Liver (tissue), 9 donors: Measurements from ENCODE around the gene FALEC. TPM values are rescaled to one million over a fixed set of nuclear protein-coding genes. Genes with fewer than 3 reads are reported as not detected.
A peak's percentile ranks its signal among the peaks of the same experiment; 100 is the strongest.

Experiments
- DNase-seq: peaks from one replicate; pipeline ENCODE4 v3.0.0-alpha.2; 2017; ENCODE audit warnings: low spot score
- H3K27ac ChIP-seq, 2 donors: one replicate each; pipeline ENCODE4 v1.7.0; 2013; ENCODE audit warnings: inconsistent platforms in 2 of 2, low read length in 2 of 2, control low read depth in 1 of 2, low read depth in 1 of 2, mild to moderate bottlenecking in 1 of 2
- H3K27me3 ChIP-seq, 4 donors: one replicate each; pipeline versions ENCODE4 v1.6.1 to v1.7.0; 2013; ENCODE audit warnings: low read length in 3 of 4, inconsistent platforms in 1 of 4, mild to moderate bottlenecking in 1 of 4, moderate library complexity in 1 of 4; ENCODE audit not compliant: control insufficient read depth in 4 of 4, insufficient read depth in 4 of 4
- H3K36me3 ChIP-seq, 4 donors: one replicate each; pipeline versions ENCODE4 v1.6.1 to v1.7.0; 2013; ENCODE audit warnings: low read length in 3 of 4, mild to moderate bottlenecking in 3 of 4, low read depth in 1 of 4, moderate library complexity in 1 of 4; ENCODE audit not compliant: control insufficient read depth in 4 of 4, insufficient read depth in 3 of 4
- H3K4me1 ChIP-seq, 4 donors: one replicate each; pipeline versions ENCODE4 v1.6.1 to v1.7.0; 2013; ENCODE audit warnings: low read length in 3 of 4, mild to moderate bottlenecking in 3 of 4, moderate library complexity in 1 of 4; ENCODE audit not compliant: control insufficient read depth in 4 of 4, insufficient read depth in 4 of 4
- H3K4me3 ChIP-seq, 3 donors: one replicate each; pipeline versions ENCODE4 v1.6.1 to v1.7.0; 2013; ENCODE audit warnings: low read length in 3 of 3, control low read depth in 1 of 3, low read depth in 1 of 3, mild to moderate bottlenecking in 1 of 3
- H3K9ac ChIP-seq, 2 donors: one replicate each; pipeline ENCODE4 v1.7.0; 2013; ENCODE audit warnings: low read length in 2 of 2, mild to moderate bottlenecking in 2 of 2, moderate library complexity in 2 of 2, control low read depth in 1 of 2, low read depth in 1 of 2
- H3K9me3 ChIP-seq, 4 donors: one replicate each; pipeline versions ENCODE4 v1.6.1 to v1.7.0; 2013; ENCODE audit warnings: low read length in 3 of 4; ENCODE audit not compliant: control insufficient read depth in 4 of 4
- EGR1 ChIP-seq, 2 donors: IDR thresholded peaks; 2 replicates each; pipeline ENCODE4 v1.6.1; 2016 to 2018; ENCODE audit warnings: antibody characterized with exemption in 2 of 2, low read depth in 2 of 2
- FOXA1 ChIP-seq: IDR thresholded peaks from 2 replicates; pipeline ENCODE4 v1.6.1; 2016; ENCODE audit warnings: antibody characterized with exemption
- FOXA2 ChIP-seq: IDR thresholded peaks from 2 replicates; pipeline ENCODE4 v1.6.1; 2016; ENCODE audit warnings: antibody characterized with exemption
- GABPA ChIP-seq, 2 donors: IDR thresholded peaks in 1 of 2; conservative IDR thresholded peaks in 1 of 2; 2 replicates each; pipeline ENCODE4 v1.6.1; 2016; ENCODE audit warnings: antibody characterized with exemption in 2 of 2, mild to moderate bottlenecking in 1 of 2, moderate library complexity in 1 of 2
- HNF4A ChIP-seq, 2 donors: conservative IDR thresholded peaks; 2 replicates each; pipeline ENCODE4 v1.6.1; 2016; ENCODE audit warnings: antibody characterized with exemption in 2 of 2, mild to moderate bottlenecking in 2 of 2
- HNF4G ChIP-seq: IDR thresholded peaks from 2 replicates; pipeline ENCODE4 v1.6.1; 2016; ENCODE audit warnings: antibody characterized with exemption
- JUND ChIP-seq, 2 donors: IDR thresholded peaks; 2 replicates each; pipeline ENCODE4 v1.6.1; 2016; ENCODE audit warnings: antibody characterized with exemption in 2 of 2
- NR2F2 ChIP-seq: IDR thresholded peaks from 2 replicates; pipeline ENCODE4 v1.6.1; 2016; ENCODE audit warnings: antibody characterized with exemption
- RAD21 ChIP-seq, 2 donors: IDR thresholded peaks; 2 replicates each; pipeline ENCODE4 v1.6.1; 2016; ENCODE audit warnings: antibody characterized with exemption in 2 of 2, mild to moderate bottlenecking in 2 of 2
- RXRA ChIP-seq, 2 donors: IDR thresholded peaks; 2 replicates each; pipeline ENCODE4 v1.6.1; 2017 to 2018; ENCODE audit warnings: antibody characterized with exemption in 2 of 2, mild to moderate bottlenecking in 1 of 2
- SP1 ChIP-seq: IDR thresholded peaks from 2 replicates; pipeline ENCODE4 v1.6.1; 2018; ENCODE audit warnings: antibody characterized with exemption, mild to moderate bottlenecking
- TAF1 ChIP-seq: conservative IDR thresholded peaks from 2 replicates; pipeline ENCODE4 v1.6.1; 2016; ENCODE audit warnings: antibody characterized with exemption, mild to moderate bottlenecking
- YY1 ChIP-seq: IDR thresholded peaks from 2 replicates; pipeline ENCODE4 v1.6.1; 2016; ENCODE audit warnings: antibody characterized with exemption, mild to moderate bottlenecking
- WGBS: extraction: QIAGEN DNeasy Blood & Tissue Kit; methylation state at CpG from one replicate; pipeline ENCODE4 v1.1.7; 2013; 5-methylcytosine and 5-hydroxymethylcytosine counted together
- polyA plus RNA-seq, 2 donors: library from polyadenylated mRNA; stranded (reverse) in 1 of 2; unstranded in 1 of 2; fragments of 200-250 nt in 1 of 2; fragments of >200 nt in 1 of 2; fragmentation: Nextera tagmentation in 1 of 2; extraction: Ambion mirVana in 1 of 2; gene quantifications; one replicate each; pipeline versions ENCODE4 v1.2.1 to v1.2.3, GENCODE V29; 2013 to 2015
- total RNA-seq, 2 donors: library from RNA; depleted of rRNA; stranded (reverse); fragments of >200 nt; gene quantifications; one replicate each; pipeline ENCODE4 v1.2.3, GENCODE V29; 2014
- TF ChIP-seq, protein P1 (sequence below): IDR thresholded peaks from 2 replicates; pipeline ENCODE4 v1.6.1; 2016; ENCODE audit warnings: antibody characterized with exemption, mild to moderate bottlenecking
- TF ChIP-seq, protein P2 (sequence below): IDR thresholded peaks from 2 replicates; pipeline ENCODE4 v1.6.1; 2016; ENCODE audit warnings: antibody characterized with exemption
- TF ChIP-seq, protein P3 (sequence below): fragments of 150-350 bp; IDR thresholded peaks from 2 replicates; pipeline ENCODE4 v1.5.1; 2017; ENCODE audit warnings: improper control_type of control experiment, low read depth, low read length; ENCODE audit not compliant: missing input control
- TF ChIP-seq, protein P4 (sequence below): IDR thresholded peaks from 2 replicates; pipeline ENCODE4 v1.6.1; 2016; ENCODE audit warnings: antibody characterized with exemption
- TF ChIP-seq, protein P5 (sequence below): IDR thresholded peaks from 2 replicates; pipeline ENCODE4 v1.6.1; 2016; ENCODE audit warnings: antibody characterized with exemption
- donor health status: healthy.
- donor health status: healthy.
- donor health status: healthy.
- donor health status: healthy.
- donor health status: healthy.

Gene FALEC
- total and polyA plus RNA-seq, 4 donors: not detected

DNA sequence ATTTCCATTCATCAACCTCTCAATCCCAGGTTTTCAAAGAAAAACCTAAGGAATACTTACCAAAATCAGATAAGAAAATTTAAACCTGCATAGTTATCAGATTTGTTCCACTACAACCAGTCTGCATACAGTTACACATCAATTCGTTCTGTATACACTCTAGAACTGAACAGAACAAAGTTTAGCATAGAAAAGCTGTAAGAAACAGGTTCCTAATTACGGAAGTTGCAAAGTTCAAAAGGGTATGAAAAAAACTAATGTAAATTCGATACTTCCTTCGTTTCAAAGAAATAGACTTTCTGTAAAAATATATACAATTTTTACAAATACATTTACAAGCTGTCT is 60.8 kb downstream of the FALEC start:
- H3K27ac ChIP-seq: peak overlapping the region; percentile 95 to 99
- peak overlapping the region; percentile 78 to 100 (median 81) for H3K4me3 ChIP-seq
- no peaks in the 10 kb centered on the region for H3K27me3 ChIP-seq
- no peak for DNase-seq
- no peaks in the 10 kb centered on the region for H3K9me3 ChIP-seq
- peak in 1 of 2 donors; percentile 0 for TF ChIP-seq EGR1 (IDR thresholded peaks at IDR 0.05; ENCODE audit: low read depth in 2 of 2)
- TF ChIP-seq JUND (IDR thresholded peaks at IDR 0.05): no peak
- H3K36me3 ChIP-seq: peaks cover 8 to 37% (median 29%) of the 10 kb centered on the region in 4 donors
- under 1% methylated on average over 4 of the region's 4 CpGs for WGBS
- peaks cover 13 to 40% (median 23%) of the 10 kb centered on the region in 4 donors for H3K4me1 ChIP-seq
- peak overlapping the region; percentile 99 to 100 for H3K9ac ChIP-seq

DNA sequence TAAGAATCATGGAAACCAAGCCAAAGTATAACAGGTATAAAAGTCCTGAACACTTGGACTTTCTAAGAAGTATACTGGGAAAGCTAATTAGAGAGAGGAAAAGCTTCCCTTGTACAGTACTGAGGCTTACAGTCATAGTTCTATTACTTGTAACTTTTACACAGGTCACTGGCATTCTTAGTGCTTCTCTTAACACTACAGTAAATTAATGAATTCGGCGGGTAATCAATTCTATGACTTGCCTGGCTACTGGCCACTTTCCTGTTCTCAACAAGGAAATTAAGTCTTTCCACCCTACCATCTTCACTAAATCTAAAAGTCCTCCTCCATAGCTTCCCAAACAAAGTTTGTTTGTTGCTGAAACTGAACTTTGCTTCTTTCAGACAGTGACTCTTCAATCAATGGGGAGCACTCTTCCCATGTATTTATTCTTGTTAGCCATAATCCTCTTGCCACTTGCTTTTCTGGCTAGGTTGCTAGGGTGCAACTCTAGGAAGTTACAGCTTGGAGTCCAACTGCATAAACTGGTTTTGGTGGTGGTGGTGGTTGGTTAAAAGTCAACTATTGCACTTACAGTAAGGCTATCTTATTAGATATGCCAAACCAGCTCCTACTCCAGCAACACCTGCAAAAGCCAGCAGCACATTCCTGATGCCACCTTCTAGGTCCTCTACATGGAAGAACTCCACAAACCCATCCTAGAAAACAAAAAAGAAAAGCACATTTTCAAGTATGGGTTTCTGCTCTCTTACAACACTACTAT is 61.4 kb downstream of the FALEC start:
- Histone ChIP-seq H3K4me1 (peaks cover 12 to 38% (median 22%) of the 10 kb centered on the region in 4 donors), H3K27ac (peak overlapping the region; percentile 95 to 99), H3K36me3 (peaks cover 6 to 37% (median 29%) of the 10 kb centered on the region in 4 donors), H3K27me3 (no peaks in the 10 kb centered on the region), H3K9ac (peak overlapping the region; percentile 99 to 100), H3K9me3 (no peaks in the 10 kb centered on the region), H3K4me3 (peak overlapping the region; percentile 78 to 100 (median 81))
- no peak for DNase-seq
- WGBS: 7% methylated on average over 2 of the region's 2 CpGs
- TF ChIP-seq RAD21 (IDR thresholded peaks at IDR 0.05) (peak in 1 of 2 donors; percentile 22), NR2F2 (no peak), TAF1 (no peak), RXRA (IDR thresholded peaks at IDR 0.05) (no peak), GABPA (IDR thresholded peaks at IDR 0.05 in 1 of 2, conservative IDR thresholded peaks at IDR 0.05 in 1 of 2) (no peak), JUND (IDR thresholded peaks at IDR 0.05) (no peak), EGR1 (IDR thresholded peaks at IDR 0.05; ENCODE audit: low read depth in 2 of 2) (no peak), HNF4A (conservative IDR thresholded peaks at IDR 0.05) (peak; percentile 43 to 48), HNF4G (no peak), SP1 (peak; percentile 16), FOXA2 (no peak), FOXA1 (no peak), YY1 (peak; percentile 32)
- TF ChIP-seq, protein P1, sequence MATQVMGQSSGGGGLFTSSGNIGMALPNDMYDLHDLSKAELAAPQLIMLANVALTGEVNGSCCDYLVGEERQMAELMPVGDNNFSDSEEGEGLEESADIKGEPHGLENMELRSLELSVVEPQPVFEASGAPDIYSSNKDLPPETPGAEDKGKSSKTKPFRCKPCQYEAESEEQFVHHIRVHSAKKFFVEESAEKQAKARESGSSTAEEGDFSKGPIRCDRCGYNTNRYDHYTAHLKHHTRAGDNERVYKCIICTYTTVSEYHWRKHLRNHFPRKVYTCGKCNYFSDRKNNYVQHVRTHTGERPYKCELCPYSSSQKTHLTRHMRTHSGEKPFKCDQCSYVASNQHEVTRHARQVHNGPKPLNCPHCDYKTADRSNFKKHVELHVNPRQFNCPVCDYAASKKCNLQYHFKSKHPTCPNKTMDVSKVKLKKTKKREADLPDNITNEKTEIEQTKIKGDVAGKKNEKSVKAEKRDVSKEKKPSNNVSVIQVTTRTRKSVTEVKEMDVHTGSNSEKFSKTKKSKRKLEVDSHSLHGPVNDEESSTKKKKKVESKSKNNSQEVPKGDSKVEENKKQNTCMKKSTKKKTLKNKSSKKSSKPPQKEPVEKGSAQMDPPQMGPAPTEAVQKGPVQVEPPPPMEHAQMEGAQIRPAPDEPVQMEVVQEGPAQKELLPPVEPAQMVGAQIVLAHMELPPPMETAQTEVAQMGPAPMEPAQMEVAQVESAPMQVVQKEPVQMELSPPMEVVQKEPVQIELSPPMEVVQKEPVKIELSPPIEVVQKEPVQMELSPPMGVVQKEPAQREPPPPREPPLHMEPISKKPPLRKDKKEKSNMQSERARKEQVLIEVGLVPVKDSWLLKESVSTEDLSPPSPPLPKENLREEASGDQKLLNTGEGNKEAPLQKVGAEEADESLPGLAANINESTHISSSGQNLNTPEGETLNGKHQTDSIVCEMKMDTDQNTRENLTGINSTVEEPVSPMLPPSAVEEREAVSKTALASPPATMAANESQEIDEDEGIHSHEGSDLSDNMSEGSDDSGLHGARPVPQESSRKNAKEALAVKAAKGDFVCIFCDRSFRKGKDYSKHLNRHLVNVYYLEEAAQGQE: no peak
- TF ChIP-seq, protein P2, sequence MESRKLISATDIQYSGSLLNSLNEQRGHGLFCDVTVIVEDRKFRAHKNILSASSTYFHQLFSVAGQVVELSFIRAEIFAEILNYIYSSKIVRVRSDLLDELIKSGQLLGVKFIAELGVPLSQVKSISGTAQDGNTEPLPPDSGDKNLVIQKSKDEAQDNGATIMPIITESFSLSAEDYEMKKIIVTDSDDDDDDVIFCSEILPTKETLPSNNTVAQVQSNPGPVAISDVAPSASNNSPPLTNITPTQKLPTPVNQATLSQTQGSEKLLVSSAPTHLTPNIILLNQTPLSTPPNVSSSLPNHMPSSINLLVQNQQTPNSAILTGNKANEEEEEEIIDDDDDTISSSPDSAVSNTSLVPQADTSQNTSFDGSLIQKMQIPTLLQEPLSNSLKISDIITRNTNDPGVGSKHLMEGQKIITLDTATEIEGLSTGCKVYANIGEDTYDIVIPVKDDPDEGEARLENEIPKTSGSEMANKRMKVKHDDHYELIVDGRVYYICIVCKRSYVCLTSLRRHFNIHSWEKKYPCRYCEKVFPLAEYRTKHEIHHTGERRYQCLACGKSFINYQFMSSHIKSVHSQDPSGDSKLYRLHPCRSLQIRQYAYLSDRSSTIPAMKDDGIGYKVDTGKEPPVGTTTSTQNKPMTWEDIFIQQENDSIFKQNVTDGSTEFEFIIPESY: no peak
- TF ChIP-seq, protein P3, sequence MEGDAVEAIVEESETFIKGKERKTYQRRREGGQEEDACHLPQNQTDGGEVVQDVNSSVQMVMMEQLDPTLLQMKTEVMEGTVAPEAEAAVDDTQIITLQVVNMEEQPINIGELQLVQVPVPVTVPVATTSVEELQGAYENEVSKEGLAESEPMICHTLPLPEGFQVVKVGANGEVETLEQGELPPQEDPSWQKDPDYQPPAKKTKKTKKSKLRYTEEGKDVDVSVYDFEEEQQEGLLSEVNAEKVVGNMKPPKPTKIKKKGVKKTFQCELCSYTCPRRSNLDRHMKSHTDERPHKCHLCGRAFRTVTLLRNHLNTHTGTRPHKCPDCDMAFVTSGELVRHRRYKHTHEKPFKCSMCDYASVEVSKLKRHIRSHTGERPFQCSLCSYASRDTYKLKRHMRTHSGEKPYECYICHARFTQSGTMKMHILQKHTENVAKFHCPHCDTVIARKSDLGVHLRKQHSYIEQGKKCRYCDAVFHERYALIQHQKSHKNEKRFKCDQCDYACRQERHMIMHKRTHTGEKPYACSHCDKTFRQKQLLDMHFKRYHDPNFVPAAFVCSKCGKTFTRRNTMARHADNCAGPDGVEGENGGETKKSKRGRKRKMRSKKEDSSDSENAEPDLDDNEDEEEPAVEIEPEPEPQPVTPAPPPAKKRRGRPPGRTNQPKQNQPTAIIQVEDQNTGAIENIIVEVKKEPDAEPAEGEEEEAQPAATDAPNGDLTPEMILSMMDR: no peak
- TF ChIP-seq, protein P4, sequence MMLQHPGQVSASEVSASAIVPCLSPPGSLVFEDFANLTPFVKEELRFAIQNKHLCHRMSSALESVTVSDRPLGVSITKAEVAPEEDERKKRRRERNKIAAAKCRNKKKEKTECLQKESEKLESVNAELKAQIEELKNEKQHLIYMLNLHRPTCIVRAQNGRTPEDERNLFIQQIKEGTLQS: no peak
- TF ChIP-seq, protein P5, sequence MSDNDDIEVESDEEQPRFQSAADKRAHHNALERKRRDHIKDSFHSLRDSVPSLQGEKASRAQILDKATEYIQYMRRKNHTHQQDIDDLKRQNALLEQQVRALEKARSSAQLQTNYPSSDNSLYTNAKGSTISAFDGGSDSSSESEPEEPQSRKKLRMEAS: no peak
